HepG2 (cell line): ENCODE measurements around the gene GPX2. TPM values are rescaled to one million over a fixed set of nuclear protein-coding genes. Genes with fewer than 3 reads are reported as not detected.
A peak's percentile ranks its signal among the peaks of the same experiment; 100 is the strongest.

Source experiments
- ATAC-seq: fragments of 200-7000 bp; cut with Tn5 transposase; 3 replicates; pipeline ENCODE4 v1.9.1; 2020; ENCODE audit warnings: mild to moderate bottlenecking, moderate library complexity
- BruUV-seq: library from RNA; stranded (reverse); fragments of 400-500 nt; replicated peaks from 2 replicates; lab custom pipeline; 2021; lab: Mats Ljungman, UMichigan
- CTCF ChIA-PET: fragments of 300-600 bp; formaldehyde crosslinking; extraction: SDS; loops from one replicate; lab custom pipeline; 2021; ENCODE audit warnings: low total read pairs, inconsistent platforms, low intra/inter-chr PET ratio; lab: Yijun Ruan, JAX
- POLR2A ChIA-PET: fragments of 350-600 bp; sonication (Branson Sonifier 250); formaldehyde crosslinking; loops from one replicate; lab custom pipeline; 2020; ENCODE audit warnings: antibody characterized with exemption, inconsistent platforms; lab: Yijun Ruan, JAX
- DNase-seq: peaks from one replicate; pipeline ENCODE4 v3.0.0-alpha.2; 2015; ENCODE audit warnings: low spot score
- FAIRE-seq: peaks from 3 replicates; lab custom pipeline; 2011; peaks lifted over from hg19 to GRCh38; lab: Jason Lieb, UNC
- H2AFZ ChIP-seq: one replicate; pipeline ENCODE4 v1.6.1; 2011; ENCODE audit warnings: low read length, inconsistent platforms
- H3K27ac ChIP-seq: fragments of 300-600 bp; 3 replicates; pipeline ENCODE4 v1.8.0; 2011; ENCODE audit warnings: mixed run types, mild to moderate bottlenecking, mixed read lengths, low read length, inconsistent platforms; ENCODE audit not compliant: insufficient read depth; ENCODE audit errors: extremely low read length
- H3K27me3 ChIP-seq, 2 experiments: fragments of 200-600 bp in 1 of 2; 2 replicates in 1 of 2; 3 replicates in 1 of 2; pipeline versions ENCODE4 v1.6.0 to v1.8.0; 2011; ENCODE audit warnings: low read length in 2 of 2, mild to moderate bottlenecking in 2 of 2, moderate library complexity in 2 of 2, inconsistent platforms in 1 of 2; ENCODE audit not compliant: insufficient read depth in 2 of 2, control insufficient read depth in 1 of 2
- H3K36me3 ChIP-seq, 2 experiments: fragments of 200-600 bp in 1 of 2; replicated peaks in 1 of 2; 2 replicates in 1 of 2; 3 replicates in 1 of 2; pipeline versions ENCODE4 v1.5.1 to v1.8.0; 2011; ENCODE audit warnings: low read length in 2 of 2, inconsistent platforms in 1 of 2; ENCODE audit not compliant: insufficient read depth in 2 of 2, control insufficient read depth in 1 of 2
- H3K4me1 ChIP-seq: 2 replicates; pipeline ENCODE4 v1.5.1; 2012; ENCODE audit warnings: low read length, inconsistent platforms; ENCODE audit not compliant: insufficient read depth
- H3K4me2 ChIP-seq: 2 replicates; pipeline ENCODE4 v1.6.0; 2011; ENCODE audit warnings: low read depth, low read length, inconsistent platforms
- H3K4me3 ChIP-seq, 3 experiments: fragments of 200-600 bp in 1 of 3; sonication (generic), shearing (Covaris generic) in 1 of 3; replicated peaks in 1 of 3; 2 replicates each; pipeline ENCODE4 v1.5.1; 2011 to 2016; ENCODE audit warnings: low read length in 3 of 3, inconsistent platforms in 2 of 3, low read depth in 2 of 3, mild to moderate bottlenecking in 2 of 3, control low read depth in 1 of 3, mixed read lengths in 1 of 3; ENCODE audit not compliant: insufficient read depth in 1 of 3
- H3K79me2 ChIP-seq: one replicate; pipeline ENCODE4 v1.6.1; 2011; ENCODE audit warnings: low read length, inconsistent platforms; ENCODE audit not compliant: insufficient read depth
- H3K9ac ChIP-seq: 2 replicates; pipeline ENCODE4 v1.6.0; 2011; ENCODE audit warnings: mild to moderate bottlenecking, low read depth, low read length, inconsistent platforms; ENCODE audit not compliant: insufficient read depth
- H3K9me3 ChIP-seq: 2 replicates; pipeline ENCODE4 v1.5.1; 2012; ENCODE audit warnings: mild to moderate bottlenecking, low read length
- H4K20me1 ChIP-seq: 2 replicates; pipeline ENCODE4 v1.6.0; 2011; ENCODE audit warnings: inconsistent platforms, mild to moderate bottlenecking, low read length, moderate library complexity; ENCODE audit not compliant: insufficient read depth
- GATAD2A ChIP-seq: IDR thresholded peaks from 2 replicates; pipeline ENCODE4 v1.6.1; 2016
- HOXA3 ChIP-seq: sonication (generic); formaldehyde crosslinking; IDR thresholded peaks from 2 replicates; pipeline ENCODE4 v1.5.0; 2020; ENCODE audit warnings: missing genetic modification reagents
- IRF2 ChIP-seq: IDR thresholded peaks from 2 replicates; pipeline ENCODE4 v1.6.1; 2018; ENCODE audit warnings: missing genetic modification reagents, missing compliant biosample characterization
- NCOR1 ChIP-seq: fragments of 200-600 bp; sonication (generic); IDR thresholded peaks from 2 replicates; pipeline ENCODE4 v1.7.0; 2017; ENCODE audit warnings: antibody characterized with exemption, low read length, borderline replicate concordance
- RXRA ChIP-seq: sonication (generic); formaldehyde crosslinking; IDR thresholded peaks from 2 replicates; pipeline ENCODE4 v1.5.1; 2020; ENCODE audit warnings: missing genetic modification reagents
- SIX1 ChIP-seq: sonication (generic); formaldehyde crosslinking; IDR thresholded peaks from 2 replicates; pipeline ENCODE4 v1.4.0; 2020; ENCODE audit warnings: missing genetic modification reagents, borderline replicate concordance
- SOX13 ChIP-seq, 3 experiments: fragments of 450-650 bp in 1 of 3; sonication (generic) in 1 of 3; formaldehyde crosslinking in 1 of 3; IDR thresholded peaks in 2 of 3; conservative IDR thresholded peaks in 1 of 3; 2 replicates each; pipeline versions ENCODE4 v1.5.0 to v1.6.1; 2016 to 2020; ENCODE audit warnings: antibody characterized with exemption in 1 of 3, mild to moderate bottlenecking in 1 of 3, missing compliant biosample characterization in 1 of 3, missing genetic modification reagents in 1 of 3, moderate library complexity in 1 of 3
- TBX2 ChIP-seq: sonication (generic); formaldehyde crosslinking; IDR thresholded peaks from 2 replicates; pipeline ENCODE4 v1.5.0; 2020; ENCODE audit warnings: missing genetic modification reagents, mild to moderate bottlenecking, borderline replicate concordance
- TFAP4 ChIP-seq: sonication (generic); IDR thresholded peaks from 2 replicates; pipeline ENCODE4 v1.6.1; 2016; ENCODE audit warnings: low read depth, borderline replicate concordance
- TRAFD1 ChIP-seq: sonication (generic); formaldehyde crosslinking; IDR thresholded peaks from 2 replicates; pipeline ENCODE4 v1.5.1; 2020; ENCODE audit warnings: missing genetic modification reagents, mild to moderate bottlenecking, borderline replicate concordance
- TRIM22 ChIP-seq: fragments of 450-650 bp; IDR thresholded peaks from 2 replicates; pipeline ENCODE4 v1.6.1; 2017
- ZMAT3 ChIP-seq: sonication (generic); formaldehyde crosslinking; conservative IDR thresholded peaks from 2 replicates; pipeline ENCODE4 v1.7.0; 2021; ENCODE audit warnings: missing genetic modification reagents
- ZNF101 ChIP-seq: sonication (generic); formaldehyde crosslinking; IDR thresholded peaks from 2 replicates; pipeline ENCODE4 v1.4.0; 2020; ENCODE audit warnings: mild to moderate bottlenecking, low read depth, missing genetic modification reagents, borderline replicate concordance
- ZNF263 ChIP-seq: sonication (generic); formaldehyde crosslinking; IDR thresholded peaks from 2 replicates; pipeline ENCODE4 v1.4.0; 2020; ENCODE audit warnings: missing genetic modification reagents
- ZNF331 ChIP-seq: sonication (generic); formaldehyde crosslinking; IDR thresholded peaks from 2 replicates; pipeline ENCODE4 v1.4.0; 2020; ENCODE audit warnings: missing genetic modification reagents
- ZNF687 ChIP-seq: sonication (generic); formaldehyde crosslinking; IDR thresholded peaks from 2 replicates; pipeline ENCODE4 v1.5.1; 2020; ENCODE audit warnings: mild to moderate bottlenecking, missing genetic modification reagents, moderate library complexity
- ZSCAN9 ChIP-seq: IDR thresholded peaks from 2 replicates; pipeline ENCODE4 v1.6.1; 2016; ENCODE audit warnings: borderline replicate concordance
- WGBS: methylation state at CpG from one replicate; pipeline ENCODE4 v1.1.6; 2017; ENCODE audit warnings: low lambda C conversion rate; 5-methylcytosine and 5-hydroxymethylcytosine counted together
- in situ Hi-C: cut with HindIII; loops from 2 replicates; pipeline ENCODE4 v1.10.0; 2017; ENCODE audit warnings: low pct_unique_long_range_greater_than_20kb; ENCODE audit not compliant: extremely low pct_ligation_motif_present
- intact Hi-C: fragments of 100-400 bp; cut with micrococcal nuclease; formaldehyde crosslinking; loops from one replicate; pipeline ENCODE4 v1.10.0; 2022; ENCODE audit not compliant: unreplicated experiment
- polyA plus RNA-seq, 8 experiments: library from polyadenylated mRNA; depleted of rRNA in 3 of 8; stranded (reverse) in 7 of 8; unstranded in 1 of 8; fragments of >200 nt; fragmentation: Illumina TruSeq in 4 of 8; extraction: Trizol in 4 of 8; gene quantifications; 2 replicates each; pipeline versions ENCODE4 v1.2.1 to v1.2.3, GENCODE V29; 2011 to 2016; ENCODE audit warnings: low read depth in 4 of 8, missing spikeins in 1 of 8, mixed read lengths in 1 of 8; ENCODE audit not compliant: insufficient read depth in 1 of 8
- total RNA-seq, 5 experiments: library from RNA; depleted of rRNA; stranded (reverse); fragments of >200 nt; fragmentation: Illumina TruSeq; extraction: Trizol; gene quantifications; 2 replicates each; pipeline ENCODE4 v1.2.3, GENCODE V29; 2016; ENCODE audit warnings: low read depth in 1 of 5

GPX2 gene
- total and polyA plus RNA-seq, 2 of the 13 experiments (the other 11 are each of a cell fraction or from before 2014, with no cell fraction given) = 526 to 674 TPM

GRCh38 chr14:64955297-64955696 lies 12.8 kb upstream of the GPX2 start:
- peak; percentile 42 for FAIRE-seq
- Histone ChIP-seq H3K4me2 (no peak overlapping the region), H4K20me1 (no peaks in the 10 kb centered on the region), H3K4me3 (no peak overlapping the region), H3K9ac (no peak overlapping the region), H2AFZ (no peak overlapping the region), H3K79me2 (no peaks in the 10 kb centered on the region), H3K27me3 (no peaks in the 10 kb centered on the region), H3K9me3 (no peaks in the 10 kb centered on the region), H3K27ac (no peak overlapping the region), H3K4me1 (peaks cover 16% of the 10 kb centered on the region), H3K36me3 (peaks cover 0 to 5% of the 10 kb centered on the region in 2 experiments; a peak in 2 of 5 replicates)
- ChIA-PET CTCF (no interaction called here), POLR2A (no interaction called here)
- ATAC-seq = peak; percentile 68
- DNase-seq = no peak
- in situ Hi-C loops (no loop called here), intact Hi-C loops (no loop called here)
- WGBS = 21% methylated on average over 6 of the region's 6 CpGs
- BruUV-seq = no TSS peak
- TF ChIP-seq TFAP4 (peak; percentile 24; the same call in 1 of the 2 replicates), HOXA3 (CRISPR knock-in tag) (peak; percentile 21; the same call in 1 of the 2 replicates), RXRA (CRISPR knock-in tag) (0 out of 2 replicates have a peak, but pooled peaks have one; percentile 19), ZNF101 (CRISPR knock-in tag) (no peak), SOX13 (IDR thresholded peaks at IDR 0.05) (no peak), SOX13 (CRISPR knock-in tag; conservative IDR thresholded peaks at IDR 0.05 in 1 of 2, IDR thresholded peaks at IDR 0.05 in 1 of 2) (peak in 1 of 2 experiments; percentile 32; a peak in 1 of 4 replicates), ZNF687 (CRISPR knock-in tag) (peak; percentile 48), ZNF331 (CRISPR knock-in tag) (peak; percentile 41; the same call in 1 of the 2 replicates), SIX1 (CRISPR knock-in tag) (no peak), ZMAT3 (CRISPR knock-in tag) (no peak), TRAFD1 (no peak), IRF2 (CRISPR knock-in tag) (0 out of 2 replicates have a peak, but pooled peaks have one; percentile 28), ZNF263 (CRISPR knock-in tag) (0 out of 2 replicates have a peak, but pooled peaks have one; percentile 23), TBX2 (CRISPR knock-in tag) (peak; percentile 61; the same call in 1 of the 2 replicates), TRIM22 (no peak), ZSCAN9 (no peak), GATAD2A (peak; percentile 40; the same call in 1 of the 2 replicates), NCOR1 (no peak)
